Endodermal cell (in vitro differentiated cells): ENCODE measurements around the gene CYGB. TPM values are rescaled to one million over a fixed set of nuclear protein-coding genes. Genes with fewer than 3 reads are reported as not detected.

Source experiments
- DNase-seq: peaks from one replicate; pipeline ENCODE4 v3.0.0-alpha.2; 2017
- H3K27ac ChIP-seq: 2 replicates; pipeline ENCODE4 v1.5.1; 2013; ENCODE audit warnings: mild to moderate bottlenecking, low read depth, low read length, moderate library complexity
- H3K27me3 ChIP-seq: 2 replicates; pipeline ENCODE4 v1.6.1; 2013; ENCODE audit warnings: mild to moderate bottlenecking, low read length, moderate library complexity; ENCODE audit not compliant: insufficient read depth, control insufficient read depth, poor library complexity, severe bottlenecking
- H3K36me3 ChIP-seq: 2 replicates; pipeline ENCODE4 v1.7.0; 2013; ENCODE audit warnings: mild to moderate bottlenecking, low read length, moderate library complexity; ENCODE audit not compliant: control insufficient read depth, insufficient read depth
- H3K4me1 ChIP-seq: one replicate; pipeline ENCODE4 v1.7.0; 2013; ENCODE audit warnings: low read length; ENCODE audit not compliant: control insufficient read depth, insufficient read depth
- H3K4me3 ChIP-seq: 2 replicates; pipeline ENCODE4 v1.5.1; 2013; ENCODE audit warnings: mild to moderate bottlenecking, low read length, moderate library complexity
- H3K9ac ChIP-seq: 2 replicates; pipeline ENCODE4 v1.6.1; 2013; ENCODE audit warnings: mild to moderate bottlenecking, low read length, moderate library complexity; ENCODE audit not compliant: poor library complexity, severe bottlenecking; ENCODE audit errors: extremely low read depth
- H3K9me3 ChIP-seq: 2 replicates; pipeline ENCODE4 v1.6.1; 2013; ENCODE audit warnings: mild to moderate bottlenecking, low read length, moderate library complexity; ENCODE audit not compliant: control insufficient read depth
- H3K27ac Mint-ChIP-seq: 2 replicates; pipeline ENCODE4 v1.8.0; 2020; ENCODE audit warnings: mixed read lengths
- H3K27me3 Mint-ChIP-seq: 2 replicates; pipeline ENCODE4 v1.8.0; 2021; ENCODE audit warnings: mild to moderate bottlenecking, mixed read lengths; ENCODE audit not compliant: insufficient read depth
- H3K36me3 Mint-ChIP-seq: 2 replicates; pipeline ENCODE4 v1.8.0; 2020; ENCODE audit warnings: low read depth, mixed read lengths
- H3K4me1 Mint-ChIP-seq: 2 replicates; pipeline ENCODE4 v1.8.0; 2020; ENCODE audit warnings: mixed read lengths
- H3K4me3 Mint-ChIP-seq: 2 replicates; pipeline ENCODE4 v1.8.0; 2020; ENCODE audit warnings: mild to moderate bottlenecking, moderate library complexity, mixed read lengths
- H3K9me3 Mint-ChIP-seq: 2 replicates; pipeline ENCODE4 v1.8.0; 2020; ENCODE audit warnings: mild to moderate bottlenecking, mixed read lengths
- CTCF ChIP-seq: fragments of 200-600 bp; sonication (generic); conservative IDR thresholded peaks from 2 replicates; pipeline ENCODE4 v1.5.0; 2021; ENCODE audit warnings: antibody characterized with exemption, mild to moderate bottlenecking
- WGBS, 2 experiments: methylation state at CpG; one replicate each; pipeline versions ENCODE4 v1.1.5 to v1.1.7; 2013; ENCODE audit warnings: missing lambda C conversion rate in 2 of 2, mixed read lengths in 1 of 2; ENCODE audit not compliant: insufficient coverage in 1 of 2, insufficient read length in 1 of 2; 5-methylcytosine and 5-hydroxymethylcytosine counted together
- total RNA-seq, 2 donors: library from RNA; stranded (reverse); fragmentation: NEBNext Ultra II Directional in 1 of 2; extraction: Animal tissue kit (Norgen Biotek cat#: 25700) in 1 of 2; gene quantifications; 2 replicates in 1 of 2; 3 replicates in 1 of 2; pipeline ENCODE4 v1.2.1, GENCODE V29; 2021

Gene CYGB
- total RNA-seq, 2 donors from 2014 or later = 2.0 to 3.4 TPM

GRCh38 chr17:76538281-76538931 is 897 bp upstream of the CYGB start:
- 24 to 40% methylated on average over 6 to 37 of the region's 37 CpGs for WGBS, 2 experiments
- Mint-ChIP-seq H3K27me3 (peaks cover 39% of the 10 kb centered on the region), H3K27ac (no peak overlapping the region), H3K36me3 (no peaks in the 10 kb centered on the region), H3K4me3 (peak overlapping the region; percentile 51), H3K9me3 (no peaks in the 10 kb centered on the region), H3K4me1 (peaks cover 16% of the 10 kb centered on the region)
- peak; percentile 85 for DNase-seq
- H3K9me3 ChIP-seq = no peaks in the 10 kb centered on the region
- peak overlapping the region; percentile 56 for H3K4me3 ChIP-seq
- no peaks in the 10 kb centered on the region for H3K36me3 ChIP-seq
- TF ChIP-seq CTCF = no peak
- H3K27ac ChIP-seq = no peak overlapping the region
- H3K9ac ChIP-seq = no peak overlapping the region
- peaks cover 42% of the 10 kb centered on the region for H3K27me3 ChIP-seq
- peaks cover 18% of the 10 kb centered on the region for H3K4me1 ChIP-seq

GRCh38 chr17:76537288-76537577 is 276 bp downstream of the CYGB start:
- 6 to 13% methylated on average over 12 to 26 of the region's 26 CpGs for WGBS, 2 experiments
- Histone ChIP-seq H3K9ac (no peak overlapping the region), H3K27ac (no peak overlapping the region), H3K4me3 (no peak overlapping the region), H3K36me3 (no peaks in the 10 kb centered on the region), H3K4me1 (peaks cover 13% of the 10 kb centered on the region), H3K9me3 (no peaks in the 10 kb centered on the region), H3K27me3 (peaks cover 42% of the 10 kb centered on the region)
- TF ChIP-seq CTCF = no peak
- DNase-seq = no peak
- Mint-ChIP-seq H3K4me3 (peak overlapping the region; percentile 51), H3K27me3 (peaks cover 39% of the 10 kb centered on the region), H3K27ac (no peak overlapping the region), H3K4me1 (peaks cover 16% of the 10 kb centered on the region), H3K36me3 (no peaks in the 10 kb centered on the region), H3K9me3 (no peaks in the 10 kb centered on the region)

GRCh38 chr17:76536511-76537287 is 810 bp downstream of the CYGB start:
- TF ChIP-seq CTCF = no peak
- 62 to 91% methylated on average over 9 to 25 of the region's 25 CpGs for WGBS, 2 experiments
- no peak for DNase-seq

More at GRCh38 chr17:76536511-76537287, 810 bp downstream of the CYGB start:
- Histone ChIP-seq H3K27me3 (peaks cover 42% of the 10 kb centered on the region), H3K9ac (no peak overlapping the region), H3K27ac (no peak overlapping the region), H3K36me3 (no peaks in the 10 kb centered on the region), H3K4me1 (peaks cover 13% of the 10 kb centered on the region), H3K9me3 (no peaks in the 10 kb centered on the region), H3K4me3 (no peak overlapping the region)
- no peaks in the 10 kb centered on the region for H3K9me3 Mint-ChIP-seq
- peaks cover 16% of the 10 kb centered on the region for H3K4me1 Mint-ChIP-seq
- peaks cover 39% of the 10 kb centered on the region for H3K27me3 Mint-ChIP-seq
- peak overlapping the region; percentile 51 for H3K4me3 Mint-ChIP-seq
- H3K27ac Mint-ChIP-seq = no peak overlapping the region
- H3K36me3 Mint-ChIP-seq = no peaks in the 10 kb centered on the region
